ENCODE results near the gene ZNF787.

DNA sequence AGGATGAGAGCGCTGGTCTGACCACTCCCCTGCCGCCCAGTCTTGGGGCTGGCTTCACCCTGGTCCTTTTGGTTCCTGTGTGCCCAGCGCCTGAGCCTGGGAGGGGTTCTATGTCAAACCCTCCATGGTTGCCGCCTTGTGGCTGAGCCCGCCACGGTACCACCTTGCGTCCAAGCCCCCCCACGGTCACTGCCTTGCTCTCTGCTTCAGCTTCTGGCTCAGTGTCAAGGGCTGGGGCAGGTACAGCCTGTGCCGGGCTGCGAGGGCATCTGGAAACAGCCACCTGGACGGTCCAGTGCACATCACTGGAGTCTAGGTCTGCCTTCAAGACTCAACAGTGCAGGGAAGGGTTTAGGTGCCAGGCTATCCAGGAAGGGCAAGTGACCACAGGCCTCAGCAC is 40.4 kb upstream of the ZNF787 start:
- TF ChIP-seq, protein P1, sequence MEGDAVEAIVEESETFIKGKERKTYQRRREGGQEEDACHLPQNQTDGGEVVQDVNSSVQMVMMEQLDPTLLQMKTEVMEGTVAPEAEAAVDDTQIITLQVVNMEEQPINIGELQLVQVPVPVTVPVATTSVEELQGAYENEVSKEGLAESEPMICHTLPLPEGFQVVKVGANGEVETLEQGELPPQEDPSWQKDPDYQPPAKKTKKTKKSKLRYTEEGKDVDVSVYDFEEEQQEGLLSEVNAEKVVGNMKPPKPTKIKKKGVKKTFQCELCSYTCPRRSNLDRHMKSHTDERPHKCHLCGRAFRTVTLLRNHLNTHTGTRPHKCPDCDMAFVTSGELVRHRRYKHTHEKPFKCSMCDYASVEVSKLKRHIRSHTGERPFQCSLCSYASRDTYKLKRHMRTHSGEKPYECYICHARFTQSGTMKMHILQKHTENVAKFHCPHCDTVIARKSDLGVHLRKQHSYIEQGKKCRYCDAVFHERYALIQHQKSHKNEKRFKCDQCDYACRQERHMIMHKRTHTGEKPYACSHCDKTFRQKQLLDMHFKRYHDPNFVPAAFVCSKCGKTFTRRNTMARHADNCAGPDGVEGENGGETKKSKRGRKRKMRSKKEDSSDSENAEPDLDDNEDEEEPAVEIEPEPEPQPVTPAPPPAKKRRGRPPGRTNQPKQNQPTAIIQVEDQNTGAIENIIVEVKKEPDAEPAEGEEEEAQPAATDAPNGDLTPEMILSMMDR (IDR thresholded peaks at IDR 0.05): no peak
- no peak for TF ChIP-seq GABPA (IDR thresholded peaks at IDR 0.05; ENCODE audit: low read depth)
- TF ChIP-seq, protein P2, sequence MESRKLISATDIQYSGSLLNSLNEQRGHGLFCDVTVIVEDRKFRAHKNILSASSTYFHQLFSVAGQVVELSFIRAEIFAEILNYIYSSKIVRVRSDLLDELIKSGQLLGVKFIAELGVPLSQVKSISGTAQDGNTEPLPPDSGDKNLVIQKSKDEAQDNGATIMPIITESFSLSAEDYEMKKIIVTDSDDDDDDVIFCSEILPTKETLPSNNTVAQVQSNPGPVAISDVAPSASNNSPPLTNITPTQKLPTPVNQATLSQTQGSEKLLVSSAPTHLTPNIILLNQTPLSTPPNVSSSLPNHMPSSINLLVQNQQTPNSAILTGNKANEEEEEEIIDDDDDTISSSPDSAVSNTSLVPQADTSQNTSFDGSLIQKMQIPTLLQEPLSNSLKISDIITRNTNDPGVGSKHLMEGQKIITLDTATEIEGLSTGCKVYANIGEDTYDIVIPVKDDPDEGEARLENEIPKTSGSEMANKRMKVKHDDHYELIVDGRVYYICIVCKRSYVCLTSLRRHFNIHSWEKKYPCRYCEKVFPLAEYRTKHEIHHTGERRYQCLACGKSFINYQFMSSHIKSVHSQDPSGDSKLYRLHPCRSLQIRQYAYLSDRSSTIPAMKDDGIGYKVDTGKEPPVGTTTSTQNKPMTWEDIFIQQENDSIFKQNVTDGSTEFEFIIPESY (IDR thresholded peaks at IDR 0.05; ENCODE audit: borderline replicate concordance, low read depth): no peak
- no peak for TF ChIP-seq POLR2AphosphoS5 (IDR thresholded peaks at IDR 0.05; ENCODE audit: low read depth, low read length)
- TF ChIP-seq, protein P3, sequence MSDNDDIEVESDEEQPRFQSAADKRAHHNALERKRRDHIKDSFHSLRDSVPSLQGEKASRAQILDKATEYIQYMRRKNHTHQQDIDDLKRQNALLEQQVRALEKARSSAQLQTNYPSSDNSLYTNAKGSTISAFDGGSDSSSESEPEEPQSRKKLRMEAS (IDR thresholded peaks at IDR 0.05; ENCODE audit: low read depth): no peak
- TF ChIP-seq TAF1 (IDR thresholded peaks at IDR 0.05; ENCODE audit: borderline replicate concordance, low read depth, low read length): no peak
- no peak for TF ChIP-seq EP300 (IDR thresholded peaks at IDR 0.05; ENCODE audit: borderline replicate concordance in 1 of 2, low read depth in 1 of 2, low read length in 1 of 2)
- TF ChIP-seq GATA2 (CRISPR knock-in tag; IDR thresholded peaks at IDR 0.05): no peak
- TF ChIP-seq MEF2A (IDR thresholded peaks at IDR 0.05; ENCODE audit: borderline replicate concordance, low read depth): no peak
- no peak for TF ChIP-seq NFIC (IDR thresholded peaks at IDR 0.05; ENCODE audit: borderline replicate concordance)
- no peak for TF ChIP-seq RXRA (IDR thresholded peaks at IDR 0.05; ENCODE audit: borderline replicate concordance, low read depth)
- TF ChIP-seq, protein P4, sequence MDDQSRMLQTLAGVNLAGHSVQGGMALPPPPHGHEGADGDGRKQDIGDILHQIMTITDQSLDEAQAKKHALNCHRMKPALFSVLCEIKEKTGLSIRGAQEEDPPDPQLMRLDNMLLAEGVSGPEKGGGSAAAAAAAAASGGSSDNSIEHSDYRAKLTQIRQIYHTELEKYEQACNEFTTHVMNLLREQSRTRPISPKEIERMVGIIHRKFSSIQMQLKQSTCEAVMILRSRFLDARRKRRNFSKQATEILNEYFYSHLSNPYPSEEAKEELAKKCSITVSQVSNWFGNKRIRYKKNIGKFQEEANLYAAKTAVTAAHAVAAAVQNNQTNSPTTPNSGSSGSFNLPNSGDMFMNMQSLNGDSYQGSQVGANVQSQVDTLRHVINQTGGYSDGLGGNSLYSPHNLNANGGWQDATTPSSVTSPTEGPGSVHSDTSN (IDR thresholded peaks at IDR 0.05): no peak
- TF ChIP-seq TCF12 (IDR thresholded peaks at IDR 0.05): no peak

Data from SK-N-SH (cell line).